GM19023 (cell line): ENCODE data around the gene CMTM8.

Experiments
- ATAC-seq: cut with Tn5 transposase; IDR thresholded peaks from one replicate; pipeline ENCODE4 v1.9.1; 2021; ENCODE audit warnings: mild to moderate bottlenecking, moderate library complexity; ENCODE audit not compliant: unreplicated experiment

The CMTM8 gene

GRCh38 chr3:32325927-32326326, 87.4 kb downstream of the CMTM8 start:
- no peak for ATAC-seq

DNA sequence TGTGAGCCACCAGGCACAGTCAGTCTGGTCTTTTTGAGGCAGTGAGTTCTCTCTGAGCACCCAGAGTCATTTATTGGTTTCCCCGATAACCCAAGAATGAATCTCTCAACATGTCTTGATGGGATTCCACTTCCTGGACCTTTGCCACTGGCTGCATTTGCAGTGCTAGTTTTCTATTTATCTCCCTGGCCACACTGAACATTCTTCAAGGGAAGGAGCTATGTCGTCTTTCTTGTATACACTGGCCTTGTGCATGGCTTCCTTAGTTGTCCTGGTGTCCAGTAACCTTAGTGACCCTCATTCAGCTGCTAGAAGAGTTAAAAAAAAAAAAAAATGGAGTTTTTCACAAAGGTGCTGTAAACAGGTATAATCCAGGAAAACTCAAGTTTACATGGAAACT, 88.3 kb downstream of the CMTM8 start:
- ATAC-seq = no peak

- ATAC-seq = no peak
These were observed 96.2 kb downstream of the CMTM8 start for GRCh38 chr3:32334675-32335074.

DNA sequence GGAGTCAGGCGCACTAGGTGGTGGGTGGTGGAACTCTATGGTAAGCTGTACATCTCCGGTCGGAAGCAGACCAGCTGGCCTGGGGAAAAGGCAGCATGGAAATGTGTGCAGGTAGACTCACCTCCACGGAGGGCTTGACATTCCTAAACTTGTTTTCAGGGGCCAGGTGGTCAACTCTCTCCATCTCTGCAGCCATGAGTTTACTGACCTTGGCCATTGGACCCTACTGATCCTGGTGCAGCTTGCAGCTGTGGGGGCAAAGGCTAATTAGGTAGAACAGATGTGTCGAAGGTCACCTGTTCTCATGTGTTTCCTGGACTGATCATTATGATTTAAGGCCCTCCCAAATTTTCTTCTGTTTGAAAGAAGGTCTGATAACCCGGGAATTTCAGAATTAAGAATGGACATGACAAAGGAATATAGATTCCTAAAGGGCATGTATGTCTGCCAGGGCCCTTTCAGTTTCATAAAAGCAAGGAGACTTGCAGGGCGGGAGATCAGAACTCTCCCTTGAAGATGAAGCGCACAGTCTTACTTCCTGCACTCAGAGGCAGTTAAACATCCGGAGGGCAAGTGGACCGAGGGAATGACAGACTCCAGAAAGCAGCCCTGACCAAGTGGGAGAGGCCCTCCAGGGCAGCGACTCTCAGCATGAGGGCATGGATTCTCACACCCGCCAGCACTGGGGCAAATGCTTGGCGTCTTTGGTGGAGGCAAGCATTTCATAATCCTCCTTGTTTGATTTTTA, 97.1 kb downstream of the CMTM8 start:
- ATAC-seq = no peak

DNA sequence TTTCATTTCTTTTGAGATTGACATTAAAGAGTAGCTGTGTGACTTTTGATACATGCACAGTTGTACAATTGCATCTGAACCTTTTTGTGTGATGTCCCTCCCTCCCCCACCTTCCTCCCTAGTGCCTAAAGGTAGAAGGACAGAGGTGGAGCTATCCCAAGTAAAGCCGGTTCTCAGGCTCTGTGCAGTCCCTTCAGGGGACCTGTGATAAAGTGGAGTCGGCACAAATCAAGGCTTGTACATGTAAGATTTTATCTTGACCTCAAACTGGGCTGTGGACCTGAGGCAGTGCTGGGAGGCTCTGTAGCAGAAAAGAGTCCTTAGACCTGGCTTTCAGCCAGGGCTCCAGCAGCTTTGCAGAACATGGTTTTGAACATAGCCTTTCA, 97.6 kb downstream of the CMTM8 start:
- ATAC-seq = no peak

DNA sequence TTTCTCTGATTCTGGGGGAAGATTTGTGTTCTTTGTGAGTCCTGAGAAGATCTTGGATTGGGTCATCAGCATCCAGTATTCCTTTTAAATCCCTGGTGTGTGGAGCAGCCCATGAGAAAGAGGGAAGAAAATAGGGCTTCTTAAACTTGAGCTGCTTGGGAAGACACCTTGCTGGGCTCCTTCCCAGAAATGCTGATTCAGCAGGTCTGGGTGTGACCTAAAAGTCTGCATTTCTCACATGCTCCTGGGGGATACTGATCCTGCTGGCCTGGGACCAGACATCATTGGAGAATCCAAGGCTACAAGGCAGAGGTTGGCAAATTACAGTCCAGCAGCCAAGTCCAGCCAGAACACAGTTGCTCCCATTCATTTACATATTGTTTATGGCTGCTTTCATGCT, 99.0 kb downstream of the CMTM8 start:
- ATAC-seq = no peak

GRCh38 chr3:32340039-32340438, 101.6 kb downstream of the CMTM8 start:
- ATAC-seq = no peak

GRCh38 chr3:32340611-32341365, 102.3 kb downstream of the CMTM8 start:
- ATAC-seq = no peak

- no peak for ATAC-seq
These were observed 109.1 kb downstream of the CMTM8 start for GRCh38 chr3:32347343-32348125.

- no peak for ATAC-seq
These were observed 110.7 kb downstream of the CMTM8 start for GRCh38 chr3:32349184-32349583.

- ATAC-seq = no peak
These were observed 114.1 kb downstream of the CMTM8 start for GRCh38 chr3:32352563-32352962.

- no peak for ATAC-seq
These were observed 114.9 kb downstream of the CMTM8 start for GRCh38 chr3:32353351-32353750.

- no peak for ATAC-seq
These were observed 115.9 kb downstream of the CMTM8 start for GRCh38 chr3:32354362-32354778.

- no peak for ATAC-seq
These were observed 117.3 kb downstream of the CMTM8 start for GRCh38 chr3:32355751-32356291.

GRCh38 chr3:32359766-32360492, 121.4 kb downstream of the CMTM8 start:
- ATAC-seq = no peak

DNA sequence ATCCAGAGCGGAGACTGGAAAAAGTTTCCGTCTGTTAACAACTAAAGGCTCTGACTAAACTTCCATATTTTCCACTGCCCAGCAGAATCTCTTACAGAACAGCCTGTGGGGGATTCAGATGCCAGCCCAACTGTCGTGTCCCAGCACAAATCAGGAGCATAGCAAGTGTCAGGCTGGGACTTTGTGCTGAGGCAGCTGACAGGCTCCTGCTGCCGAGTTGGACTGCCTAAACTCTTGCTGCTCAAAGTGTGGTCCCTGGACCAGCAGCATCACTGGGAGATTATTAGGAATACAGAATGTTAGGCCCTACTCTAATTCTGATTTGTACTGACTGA, 122.0 kb downstream of the CMTM8 start:
- ATAC-seq = no peak

DNA sequence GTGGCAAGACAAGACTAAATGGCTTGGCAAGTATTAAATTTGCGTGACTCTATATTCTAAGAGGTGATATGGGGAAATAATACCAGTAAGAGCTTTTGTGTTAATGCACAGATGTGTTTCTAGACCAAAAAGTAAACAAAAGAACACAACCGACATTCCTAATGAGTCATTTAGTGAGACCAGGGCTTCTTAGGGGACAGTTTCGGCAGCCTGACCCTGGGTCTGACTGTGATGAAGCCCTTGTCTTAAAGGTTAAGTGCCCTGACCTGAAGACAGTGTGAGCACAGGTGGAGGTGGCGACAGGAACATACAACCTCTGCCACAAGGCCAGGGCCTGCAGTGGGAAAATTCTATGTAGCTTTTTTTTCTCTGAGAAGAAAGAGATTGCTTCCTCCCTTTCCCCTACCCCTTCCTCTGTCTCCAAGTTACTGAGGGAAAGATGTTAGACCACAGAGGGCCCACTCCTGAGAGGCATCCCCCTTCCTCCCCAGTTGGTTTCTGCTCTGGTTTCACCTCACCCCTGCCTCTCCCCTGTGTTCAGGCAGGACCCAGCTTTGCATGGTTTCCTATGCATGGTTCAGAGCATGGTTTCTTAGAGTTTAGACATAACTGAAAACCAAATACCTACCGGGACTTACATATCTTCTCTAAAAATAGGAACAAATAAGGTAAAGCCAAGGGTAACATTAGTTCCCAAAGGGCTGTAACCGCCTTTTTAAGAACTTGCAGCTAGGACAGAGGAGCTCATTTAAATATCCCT, 128.3 kb downstream of the CMTM8 start:
- ATAC-seq = peak; percentile 62

GRCh38 chr3:32367442-32367841, 129.0 kb downstream of the CMTM8 start:
- ATAC-seq = no peak

GRCh38 chr3:32371461-32372212, 133.2 kb downstream of the CMTM8 start:
- ATAC-seq = no peak

DNA sequence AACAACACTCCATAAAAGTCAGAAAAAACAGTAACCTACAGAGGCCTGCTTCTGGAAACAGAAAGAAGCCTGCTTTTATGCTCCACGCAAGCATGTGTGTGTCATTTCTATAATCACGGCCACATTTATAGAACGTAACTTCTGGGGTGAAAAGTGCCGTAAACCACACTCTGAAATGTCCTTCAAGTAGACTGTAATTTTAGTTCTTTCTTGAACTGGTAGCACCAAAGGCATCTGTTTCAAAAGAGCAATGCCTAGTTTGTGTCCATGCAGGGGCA, 133.7 kb downstream of the CMTM8 start:
- no peak for ATAC-seq
